Endothelial cell of umbilical vein (primary cell): ENCODE measurements around the gene SGCD. TPM values are rescaled to one million over a fixed set of nuclear protein-coding genes. Genes with fewer than 3 reads are reported as not detected.

Source experiments
- BruUV-seq: library from RNA; stranded (reverse); fragments of 400-500 nt; replicated peaks from 2 replicates; lab custom pipeline; 2021; lab: Mats Ljungman, UMichigan
- CTCF ChIA-PET: fragments of 300-600, 350-600 bp; sonication (Branson Sonifier 250); formaldehyde crosslinking; loops from one replicate; lab custom pipeline; 2021; ENCODE audit warnings: antibody characterized with exemption, inconsistent platforms; lab: Charles Lee
- POLR2A ChIA-PET: fragments of 300-600, 350-600 bp; sonication (Branson Sonifier 250); formaldehyde crosslinking; loops from one replicate; lab custom pipeline; 2021; ENCODE audit warnings: antibody characterized with exemption, inconsistent platforms; lab: Charles Lee
- DNase-seq: peaks from one replicate; pipeline ENCODE4 v3.0.0-alpha.2; 2011; ENCODE audit warnings: low read depth, low spot score
- FAIRE-seq: peaks from 2 replicates; lab custom pipeline; 2011; peaks lifted over from hg19 to GRCh38; lab: Jason Lieb, UNC
- H2AFZ ChIP-seq: 2 replicates; pipeline ENCODE4 v1.6.0; 2012; ENCODE audit warnings: low read depth, low read length, control low read depth, inconsistent platforms
- H3K27ac ChIP-seq: 2 replicates; pipeline ENCODE4 v1.5.1; 2011; ENCODE audit warnings: low read depth, mild to moderate bottlenecking, control low read depth, low read length, moderate library complexity; ENCODE audit not compliant: insufficient read depth
- H3K27me3 ChIP-seq, 2 experiments: 2 replicates each; pipeline versions ENCODE4 v1.6.0 to v1.6.1; 2011; ENCODE audit warnings: low read length in 2 of 2, mixed read lengths in 1 of 2; ENCODE audit not compliant: control insufficient read depth in 2 of 2, insufficient read depth in 2 of 2
- H3K36me3 ChIP-seq, 2 experiments: 2 replicates in 1 of 2; 3 replicates in 1 of 2; pipeline ENCODE4 v1.5.1; 2011; ENCODE audit warnings: low read length in 2 of 2, mild to moderate bottlenecking in 1 of 2, moderate library complexity in 1 of 2; ENCODE audit not compliant: control insufficient read depth in 2 of 2, insufficient read depth in 2 of 2; ENCODE audit errors: extremely low read depth in 1 of 2
- H3K4me1 ChIP-seq: 3 replicates; pipeline ENCODE4 v1.5.1; 2011; ENCODE audit warnings: mild to moderate bottlenecking, low read length; ENCODE audit not compliant: control insufficient read depth, insufficient read depth; ENCODE audit errors: extremely low read depth
- H3K4me2 ChIP-seq: 2 replicates; pipeline ENCODE4 v1.6.1; 2011; ENCODE audit warnings: low read length, control low read depth, mixed read lengths; ENCODE audit not compliant: insufficient read depth
- H3K4me3 ChIP-seq, 3 experiments: fragments of 200-600 bp in 1 of 3; sonication (generic), shearing (Covaris generic) in 1 of 3; replicated peaks in 1 of 3; 2 replicates each; pipeline ENCODE4 v1.5.1; 2011 to 2016; ENCODE audit warnings: control low read depth in 3 of 3, low read length in 3 of 3, mild to moderate bottlenecking in 2 of 3, inconsistent platforms in 1 of 3, low read depth in 1 of 3, moderate library complexity in 1 of 3; ENCODE audit not compliant: insufficient read depth in 1 of 3
- H3K79me2 ChIP-seq: 2 replicates; pipeline ENCODE4 v1.6.0; 2012; ENCODE audit warnings: low read length, inconsistent platforms; ENCODE audit not compliant: control insufficient read depth, insufficient read depth
- H3K9ac ChIP-seq: replicated peaks from 2 replicates; pipeline ENCODE3; 2011; ENCODE audit warnings: low read length, control low read depth; ENCODE audit not compliant: insufficient read depth; ENCODE audit errors: extremely low read depth
- H3K9me1 ChIP-seq: replicated peaks from 3 replicates; pipeline ENCODE4 v1.6.0; 2011; ENCODE audit warnings: mild to moderate bottlenecking, low read length; ENCODE audit not compliant: control insufficient read depth, insufficient read depth; ENCODE audit errors: extremely low read depth
- H3K9me3 ChIP-seq: replicated peaks from 2 replicates; pipeline ENCODE4 v1.5.1; 2012; ENCODE audit warnings: low read length, inconsistent platforms; ENCODE audit not compliant: control insufficient read depth, insufficient read depth
- H4K20me1 ChIP-seq: replicated peaks from 2 replicates; pipeline ENCODE3; 2011; ENCODE audit warnings: mild to moderate bottlenecking, low read length; ENCODE audit not compliant: control insufficient read depth, insufficient read depth; ENCODE audit errors: extremely low read depth
- CTCF ChIP-seq, 2 donors: IDR thresholded peaks; 1 replicate in 1 of 2; 2 replicates in 1 of 2; pipeline ENCODE4 v1.5.1; 2011; ENCODE audit warnings: low read length in 2 of 2, mild to moderate bottlenecking in 2 of 2, moderate library complexity in 2 of 2, control low read depth in 1 of 2, inconsistent platforms in 1 of 2, low read depth in 1 of 2; ENCODE audit not compliant: insufficient read depth in 1 of 2; ENCODE audit errors: extremely low read depth in 1 of 2
- EZH2 ChIP-seq: IDR thresholded peaks from 2 replicates; pipeline ENCODE4 v1.6.1; 2012; ENCODE audit warnings: borderline replicate concordance, low read depth, mild to moderate bottlenecking, moderate library complexity, low read length, inconsistent platforms; ENCODE audit not compliant: severe bottlenecking
- FOS ChIP-seq: IDR thresholded peaks from 2 replicates; pipeline ENCODE4 v1.6.1; 2011; ENCODE audit warnings: mild to moderate bottlenecking, low read length, moderate library complexity, borderline replicate concordance; ENCODE audit not compliant: insufficient read depth
- GATA2 ChIP-seq: IDR thresholded peaks from 2 replicates; pipeline ENCODE4 v1.7.0; 2011; ENCODE audit warnings: low read depth, mild to moderate bottlenecking, moderate library complexity, mixed read lengths, low read length; ENCODE audit not compliant: insufficient read length, insufficient read depth
- JUN ChIP-seq: IDR thresholded peaks from 2 replicates; pipeline ENCODE4 v1.6.1; 2011; ENCODE audit warnings: borderline replicate concordance, low read depth; ENCODE audit not compliant: insufficient read length, insufficient read depth
- MAX ChIP-seq: IDR thresholded peaks from 2 replicates; pipeline ENCODE4 v1.6.1; 2011; ENCODE audit not compliant: insufficient read depth, insufficient read length
- MYC ChIP-seq: IDR thresholded peaks from one replicate; pipeline ENCODE4 v1.6.1; 2011; ENCODE audit warnings: mild to moderate bottlenecking, low read depth, low read length
- POLR2A ChIP-seq: IDR thresholded peaks from 2 replicates; pipeline ENCODE4 v1.6.1; 2012; ENCODE audit warnings: low read depth, mild to moderate bottlenecking, control low read depth, low read length
- POLR2AphosphoS5 ChIP-seq: IDR thresholded peaks from 2 replicates; pipeline ENCODE4 v1.6.1; 2012; ENCODE audit warnings: low read depth, mild to moderate bottlenecking, control low read depth, low read length, moderate library complexity; ENCODE audit not compliant: insufficient read depth
- dilution Hi-C: fragments of 300-500 bp; cut with MboI; formaldehyde crosslinking; loops from one replicate; pipeline ENCODE4 v1.15.0; 2019; ENCODE audit warnings: low sequenced_read_pairs; ENCODE audit not compliant: extremely low pct_ligation_motif_present
- intact Hi-C: fragments of 100-400 bp; cut with micrococcal nuclease; formaldehyde crosslinking; loops from one replicate; pipeline ENCODE4 v1.10.0; 2022
- polyA plus RNA-seq, 4 experiments: library from polyadenylated mRNA; depleted of rRNA in 3 of 4; stranded (reverse) in 3 of 4; unstranded in 1 of 4; fragments of >200 nt; gene quantifications; 2 replicates each; pipeline versions ENCODE4 v1.2.1 to v1.2.3, GENCODE V29; 2011 to 2012; ENCODE audit warnings: missing spikeins in 1 of 4
- total RNA-seq: library from RNA; stranded (reverse); gene quantifications from 2 replicates; pipeline ENCODE4 v1.2.3, GENCODE V29; 2021

SGCD gene
- total and polyA plus RNA-seq, 2 donors (not counting 3 experiments of a cell fraction or from before 2014, with no cell fraction given): not detected

- no peaks in the 10 kb centered on the region for H3K79me2 ChIP-seq
- no peak overlapping the region for H3K9ac ChIP-seq
- H3K4me3 ChIP-seq: no peak overlapping the region
- FAIRE-seq (no peak), DNase-seq (no peak)
- no peaks in the 10 kb centered on the region for H3K9me3 ChIP-seq
- no peaks in the 10 kb centered on the region for H3K9me1 ChIP-seq
- no peak overlapping the region for H2AFZ ChIP-seq
- dilution Hi-C loops: no loop called here
- no peaks in the 10 kb centered on the region for H3K27me3 ChIP-seq
- TF ChIP-seq FOS: no peak
- TF ChIP-seq MAX: no peak
- no peak for TF ChIP-seq MYC
- no peaks in the 10 kb centered on the region for H4K20me1 ChIP-seq
- ChIA-PET POLR2A (no interaction called here), CTCF (no interaction called here)
- H3K27ac ChIP-seq: no peak overlapping the region
- H3K4me2 ChIP-seq: no peak overlapping the region
- intact Hi-C loops: no loop called here
- no TSS peak for BruUV-seq
- H3K36me3 ChIP-seq: no peaks in the 10 kb centered on the region
- no peaks in the 10 kb centered on the region for H3K4me1 ChIP-seq
Observed at GRCh38 chr5:156774273-156774672, 447.3 kb downstream of the SGCD start.

- Histone ChIP-seq H3K4me2 (no peak overlapping the region), H3K4me1 (no peaks in the 10 kb centered on the region), H3K9ac (no peak overlapping the region), H3K9me1 (no peaks in the 10 kb centered on the region), H3K27ac (no peak overlapping the region), H3K9me3 (peaks cover 2% of the 10 kb centered on the region), H2AFZ (no peak overlapping the region), H3K27me3 (no peaks in the 10 kb centered on the region), H4K20me1 (no peaks in the 10 kb centered on the region), H3K36me3 (no peaks in the 10 kb centered on the region), H3K79me2 (no peaks in the 10 kb centered on the region), H3K4me3 (no peak overlapping the region)
- FAIRE-seq: no peak
- CTCF ChIA-PET: no interaction called here
- intact Hi-C loops (no loop called here), dilution Hi-C loops (no loop called here)
- POLR2A ChIA-PET: no interaction called here
- BruUV-seq: no TSS peak
- no peak for DNase-seq
- TF ChIP-seq POLR2A (no peak), MAX (no peak), FOS (no peak), EZH2 (no peak), CTCF (IDR thresholded peaks at IDR 0.05; ENCODE audit: extremely low read depth in 1 of 2, insufficient read depth in 1 of 2, low read depth in 1 of 2, low read length in 2 of 2) (no peak), GATA2 (no peak), MYC (no peak), POLR2AphosphoS5 (no peak), JUN (no peak)
Observed at GRCh38 chr5:156778139-156778706, 451.3 kb downstream of the SGCD start.
